HFF-Myc (cell line): ENCODE results near the gene APOC1.
"Not testable (repeated sequence)": the region's sequence is repeated elsewhere in the genome, so short reads cannot be mapped to it uniquely, and the experiment has no call there.

Experiments used
- DNase-seq: peaks from one replicate; pipeline ENCODE4 v3.0.0-alpha.2; 2011; ENCODE audit warnings: low read depth; ENCODE audit errors: extremely low read depth
- H3K4me3 ChIP-seq: replicated peaks from 2 replicates; pipeline ENCODE4 v1.5.1; 2011; ENCODE audit warnings: low read depth, mild to moderate bottlenecking, control low read depth, low read length
- CTCF ChIP-seq: IDR thresholded peaks from 2 replicates; pipeline ENCODE4 v1.5.1; 2012; ENCODE audit warnings: mild to moderate bottlenecking, low read depth, low read length, control low read depth; ENCODE audit errors: missing control alignments

The APOC1 gene

GRCh38 chr19:44874317-44874716, 40.1 kb upstream of the APOC1 start:
- no peak for DNase-seq
- no peak for TF ChIP-seq CTCF
- no peak overlapping the region for H3K4me3 ChIP-seq

GRCh38 chr19:44875666-44876451, 38.5 kb upstream of the APOC1 start:
- DNase-seq: no peak
- no peak for TF ChIP-seq CTCF
- H3K4me3 ChIP-seq: no peak overlapping the region

- TF ChIP-seq CTCF: no peak
- no peak overlapping the region for H3K4me3 ChIP-seq
- no peak for DNase-seq
These were observed 37.4 kb upstream of the APOC1 start for GRCh38 chr19:44876930-44877535.

- H3K4me3 ChIP-seq: no peak overlapping the region
- no peak for TF ChIP-seq CTCF
- no peak for DNase-seq
These were observed 36.1 kb upstream of the APOC1 start for GRCh38 chr19:44878120-44878865.

- H3K4me3 ChIP-seq: no peak overlapping the region
- no peak for DNase-seq
- no peak for TF ChIP-seq CTCF
These were observed 34.9 kb upstream of the APOC1 start for GRCh38 chr19:44879309-44880065.

GRCh38 chr19:44882063-44882462, 32.3 kb upstream of the APOC1 start:
- no peak for TF ChIP-seq CTCF
- DNase-seq: no peak
- H3K4me3 ChIP-seq: no peak overlapping the region

- not testable (repeated sequence) for DNase-seq, H3K4me3 ChIP-seq
These were observed 31.6 kb upstream of the APOC1 start for GRCh38 chr19:44882619-44883397.
